Esophagus muscularis mucosa (tissue), 4 donors: ENCODE measurements around the gene MDGA2. TPM values are rescaled to one million over a fixed set of nuclear protein-coding genes. Genes with fewer than 3 reads are reported as not detected.

Experiments used
- DNase-seq: peaks from one replicate; pipeline ENCODE4 v3.0.0-alpha.2; 2017; ENCODE audit errors: extremely low spot score
- H3K27ac ChIP-seq, 4 donors: fragments of 200-600 bp; sonication (generic); replicated peaks in 1 of 4; 1 replicate in 3 of 4; 2 replicates in 1 of 4; pipeline ENCODE4 v1.5.1; 2016 to 2019; ENCODE audit warnings: mild to moderate bottlenecking in 1 of 4
- H3K27me3 ChIP-seq, 4 donors: fragments of 200-600 bp; sonication (generic); one replicate each; pipeline versions ENCODE4 v1.5.1 to v1.6.0; 2016 to 2019
- H3K36me3 ChIP-seq, 4 donors: fragments of 200-600 bp; sonication (generic); one replicate each; pipeline ENCODE4 v1.5.1; 2016 to 2019
- H3K4me1 ChIP-seq, 4 donors: fragments of 200-600 bp; sonication (generic); one replicate each; pipeline ENCODE4 v1.5.1; 2016 to 2019
- H3K4me3 ChIP-seq, 4 donors: fragments of 200-600 bp; sonication (generic); 1 replicate in 2 of 4; 2 replicates in 2 of 4; pipeline ENCODE4 v1.5.1; 2016 to 2019; ENCODE audit warnings: mild to moderate bottlenecking in 4 of 4, moderate library complexity in 1 of 4
- H3K9me3 ChIP-seq, 4 donors: fragments of 200-600 bp; sonication (generic); 1 replicate in 3 of 4; 2 replicates in 1 of 4; pipeline ENCODE4 v1.5.1; 2016 to 2019
- EP300 ChIP-seq: sonication (generic); formaldehyde crosslinking; IDR thresholded peaks from one replicate; pipeline ENCODE4 v1.6.1; 2017; ENCODE audit warnings: antibody characterized with exemption
- POLR2A ChIP-seq: fragments of 450-650 bp; IDR thresholded peaks from one replicate; pipeline ENCODE4 v1.6.1; 2017; ENCODE audit warnings: antibody characterized with exemption, moderate library complexity, mild to moderate bottlenecking, low read depth
- POLR2AphosphoS5 ChIP-seq, 2 donors: sonication (generic); formaldehyde crosslinking; IDR thresholded peaks; one replicate each; pipeline ENCODE4 v1.6.1; 2017; ENCODE audit warnings: antibody characterized with exemption in 2 of 2
- WGBS: methylation state at CpG from one replicate; pipeline ENCODE4 v1.1.5; 2018; 5-methylcytosine and 5-hydroxymethylcytosine counted together
- intact Hi-C: fragments of 100-400 bp; cut with DNase I; formaldehyde crosslinking; loops from one replicate; pipeline ENCODE4 v1.15.1; 2023
- total RNA-seq, 4 donors: library from RNA; depleted of rRNA; stranded (reverse); fragments of >200 nt; gene quantifications; one replicate each; pipeline versions ENCODE4 v1.1.0 to v1.2.1, GENCODE V29; 2016
- TF ChIP-seq, protein P1 (sequence below), 3 experiments: fragments of 200-600 bp in 2 of 3; fragments of 450-650 bp in 1 of 3; sonication (generic) in 2 of 3; IDR thresholded peaks; one replicate each; pipeline ENCODE4 v1.5.1; 2017 to 2019; ENCODE audit warnings: antibody characterized with exemption in 3 of 3, mild to moderate bottlenecking in 2 of 3, moderate library complexity in 1 of 3

MDGA2 gene
- total RNA-seq, 4 donors from 2014 or later, result under 0.01 TPM; not detected in 3

DNA sequence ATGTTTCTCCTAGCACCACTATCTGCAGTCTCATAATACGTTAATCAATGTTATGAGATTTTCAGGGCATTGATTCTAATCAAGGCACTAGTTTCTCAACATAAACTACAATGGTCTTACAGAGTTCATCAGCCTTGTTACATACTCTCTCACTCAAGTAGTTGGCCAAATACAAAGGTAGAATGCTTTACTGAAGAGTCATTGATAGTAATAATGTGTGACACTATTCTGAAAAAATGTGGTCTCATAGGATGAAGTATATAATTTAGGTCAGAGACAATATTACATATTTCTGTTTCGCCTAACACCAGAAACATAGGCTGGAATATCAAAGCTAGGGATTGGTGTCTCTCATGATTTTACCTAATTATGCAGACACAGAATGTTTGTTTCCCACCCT is 35.2 kb upstream of the MDGA2 start:
- Histone ChIP-seq H3K27me3 (no peaks in the 10 kb centered on the region), H3K4me1 (no peaks in the 10 kb centered on the region), H3K4me3 (no peak overlapping the region), H3K36me3 (no peaks in the 10 kb centered on the region), H3K27ac (no peak overlapping the region), H3K9me3 (no peaks in the 10 kb centered on the region)
- intact Hi-C loops, result no loop called here
- TF ChIP-seq, protein P1, sequence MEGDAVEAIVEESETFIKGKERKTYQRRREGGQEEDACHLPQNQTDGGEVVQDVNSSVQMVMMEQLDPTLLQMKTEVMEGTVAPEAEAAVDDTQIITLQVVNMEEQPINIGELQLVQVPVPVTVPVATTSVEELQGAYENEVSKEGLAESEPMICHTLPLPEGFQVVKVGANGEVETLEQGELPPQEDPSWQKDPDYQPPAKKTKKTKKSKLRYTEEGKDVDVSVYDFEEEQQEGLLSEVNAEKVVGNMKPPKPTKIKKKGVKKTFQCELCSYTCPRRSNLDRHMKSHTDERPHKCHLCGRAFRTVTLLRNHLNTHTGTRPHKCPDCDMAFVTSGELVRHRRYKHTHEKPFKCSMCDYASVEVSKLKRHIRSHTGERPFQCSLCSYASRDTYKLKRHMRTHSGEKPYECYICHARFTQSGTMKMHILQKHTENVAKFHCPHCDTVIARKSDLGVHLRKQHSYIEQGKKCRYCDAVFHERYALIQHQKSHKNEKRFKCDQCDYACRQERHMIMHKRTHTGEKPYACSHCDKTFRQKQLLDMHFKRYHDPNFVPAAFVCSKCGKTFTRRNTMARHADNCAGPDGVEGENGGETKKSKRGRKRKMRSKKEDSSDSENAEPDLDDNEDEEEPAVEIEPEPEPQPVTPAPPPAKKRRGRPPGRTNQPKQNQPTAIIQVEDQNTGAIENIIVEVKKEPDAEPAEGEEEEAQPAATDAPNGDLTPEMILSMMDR (IDR thresholded peaks at IDR 0.05), result no peak
- TF ChIP-seq POLR2AphosphoS5 (IDR thresholded peaks at IDR 0.05) (no peak), POLR2A (no peak)
- WGBS, result 78% methylated on average over 2 of the region's 2 CpGs
- no peak for DNase-seq

DNA sequence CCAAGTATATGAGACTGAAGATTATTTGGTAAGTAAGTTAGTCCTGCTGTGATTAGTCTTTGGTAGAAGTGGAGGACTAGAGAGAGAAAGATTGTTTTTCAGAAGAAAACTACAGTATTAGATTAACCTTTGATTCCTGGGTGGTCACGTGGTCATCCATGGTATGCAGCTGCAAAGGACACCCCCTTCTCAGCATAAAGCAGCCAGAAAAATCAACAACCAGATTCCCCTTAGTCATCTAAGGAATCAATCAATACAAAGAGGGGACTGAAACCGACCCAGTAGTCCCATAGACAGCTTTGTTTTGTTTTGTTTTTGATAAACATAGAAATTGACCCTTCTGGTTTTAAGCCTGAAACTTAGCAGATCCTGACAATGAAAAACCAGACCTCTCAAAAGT is 30.3 kb upstream of the MDGA2 start:
- no peaks in the 10 kb centered on the region for H3K9me3 ChIP-seq
- H3K36me3 ChIP-seq, result no peaks in the 10 kb centered on the region
- 72% methylated on average over 2 of the region's 2 CpGs for whole genome bisulfite sequencing
- H3K27me3 ChIP-seq, result no peaks in the 10 kb centered on the region
- H3K4me3 ChIP-seq, result no peak overlapping the region
- DNase-seq, result no peak
- H3K4me1 ChIP-seq, result no peaks in the 10 kb centered on the region
- TF ChIP-seq, protein P1 (IDR thresholded peaks at IDR 0.05), result no peak
- TF ChIP-seq POLR2A (no peak), EP300 (no peak), POLR2AphosphoS5 (IDR thresholded peaks at IDR 0.05) (no peak)
- H3K27ac ChIP-seq, result no peak overlapping the region
- intact Hi-C loops, result no loop called here

DNA sequence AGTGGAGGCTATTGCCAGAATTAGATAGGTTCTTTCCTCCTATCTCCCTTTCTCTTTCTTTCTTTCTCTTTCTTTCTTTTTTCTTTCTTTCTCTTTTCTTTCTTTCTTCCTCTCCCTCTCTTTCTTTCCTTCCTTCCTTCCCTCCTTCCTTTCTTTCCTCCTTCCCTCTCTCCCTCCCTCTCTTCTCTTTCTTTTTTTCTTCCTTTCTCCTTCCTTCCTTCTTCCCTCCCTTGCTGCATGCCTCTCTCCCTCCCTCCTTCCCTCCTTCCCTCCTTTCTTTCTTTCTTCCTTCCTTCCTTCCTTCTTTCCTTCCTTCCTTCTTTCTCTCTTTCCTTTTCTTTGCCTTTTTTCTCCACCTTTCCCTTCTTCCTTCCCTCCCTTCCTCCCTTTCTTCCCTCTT is 16.4 kb upstream of the MDGA2 start:
- TF ChIP-seq POLR2A, result no peak
- TF ChIP-seq, protein P1 (IDR thresholded peaks at IDR 0.05), result no peak
- TF ChIP-seq EP300, result no peak
- no peak for TF ChIP-seq POLR2AphosphoS5 (IDR thresholded peaks at IDR 0.05)
- Histone ChIP-seq H3K4me3 (no peak overlapping the region), H3K36me3 (no peaks in the 10 kb centered on the region), H3K9me3 (peaks cover 0 to 2% (median 0%) of the 10 kb centered on the region in 4 donors), H3K4me1 (no peaks in the 10 kb centered on the region), H3K27me3 (no peaks in the 10 kb centered on the region), H3K27ac (no peak overlapping the region)
- DNase-seq, result no peak
- intact Hi-C loops, result no loop called here

DNA sequence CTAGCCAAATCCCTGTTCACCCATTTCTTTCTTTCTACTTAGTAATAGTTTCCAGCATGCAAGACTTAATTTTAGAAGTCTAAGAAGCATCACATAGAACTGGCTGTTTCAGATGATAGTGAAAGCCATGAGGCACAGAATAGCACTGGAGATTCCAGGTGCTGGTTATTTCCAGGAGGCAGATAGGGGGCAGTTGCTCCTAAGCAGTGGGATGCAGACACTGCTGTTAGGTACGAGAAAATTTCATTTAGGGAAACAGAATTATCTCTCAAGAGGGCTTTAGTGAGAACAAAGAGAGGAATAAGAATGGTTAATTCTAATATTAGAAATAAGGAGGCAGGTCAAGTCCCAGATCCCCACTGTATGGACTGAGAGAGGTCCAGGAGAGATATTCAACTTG is 3.6 kb upstream of the MDGA2 start:
- no peak for DNase-seq
- Histone ChIP-seq H3K36me3 (no peaks in the 10 kb centered on the region), H3K27ac (no peak overlapping the region), H3K4me1 (peaks cover 12 to 25% (median 23%) of the 10 kb centered on the region in 4 donors), H3K9me3 (no peaks in the 10 kb centered on the region), H3K4me3 (no peak overlapping the region), H3K27me3 (peaks cover 0 to 35% (median 11%) of the 10 kb centered on the region in 4 donors)
- intact Hi-C loops, result no loop called here
- 52% methylated on average over 1 of the region's 1 CpG for WGBS
- TF ChIP-seq POLR2AphosphoS5 (IDR thresholded peaks at IDR 0.05), result no peak
- TF ChIP-seq, protein P1 (IDR thresholded peaks at IDR 0.05), result no peak
- TF ChIP-seq POLR2A, result no peak
- TF ChIP-seq EP300, result no peak

DNA sequence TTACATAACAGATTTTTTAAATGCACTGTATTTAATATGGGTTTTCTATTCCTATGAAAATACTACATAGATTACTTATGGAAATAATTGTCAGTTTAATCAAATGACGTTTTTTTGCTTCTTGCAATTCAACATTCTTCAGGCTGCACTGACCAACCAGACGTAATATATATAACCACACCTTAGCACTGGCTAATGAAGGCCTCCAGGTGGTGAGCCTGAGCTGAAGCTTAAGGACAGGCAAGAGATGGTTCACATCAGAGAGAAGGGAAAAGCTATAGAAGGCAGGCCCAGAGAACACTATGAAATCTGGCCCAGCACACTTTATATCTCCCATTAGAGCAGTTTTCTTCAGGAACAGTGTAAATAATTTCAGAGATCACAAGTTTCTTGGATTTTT is 2.8 kb upstream of the MDGA2 start:
- intact Hi-C loops, result no loop called here
- TF ChIP-seq POLR2AphosphoS5 (IDR thresholded peaks at IDR 0.05) (no peak), POLR2A (no peak)
- TF ChIP-seq, protein P1 (IDR thresholded peaks at IDR 0.05), result no peak
- Histone ChIP-seq H3K4me3 (no peak overlapping the region), H3K27me3 (peaks cover 0 to 43% (median 11%) of the 10 kb centered on the region in 4 donors), H3K4me1 (peaks cover 12 to 30% (median 28%) of the 10 kb centered on the region in 4 donors), H3K27ac (no peak overlapping the region), H3K36me3 (no peaks in the 10 kb centered on the region), H3K9me3 (no peaks in the 10 kb centered on the region)
- DNase-seq, result no peak
- WGBS, result 70% methylated on average over 2 of the region's 2 CpGs
